Activated naive CD4-positive, alpha-beta T cell (primary cell): ENCODE measurements around the gene FAM124A.

Source experiments
- DNase-seq, 4 experiments: peaks; one replicate each; lab custom pipeline; 2025; lab: John Stamatoyannopoulos, UW

The FAM124A gene

GRCh38 chr13:51221108-51221507 is 1.1 kb upstream of the FAM124A start:
- no peak for DNase-seq

GRCh38 chr13:51221674-51222036 is 543 bp upstream of the FAM124A start:
- DNase-seq = no peak

GRCh38 chr13:51222686-51223559 is 725 bp downstream of the FAM124A start:
- no peak for DNase-seq

- DNase-seq = no peak
Observed at GRCh38 chr13:51223560-51224270, 1.5 kb downstream of the FAM124A start.

GRCh38 chr13:51225029-51225428 is 2.8 kb downstream of the FAM124A start:
- no peak for DNase-seq

GRCh38 chr13:51227404-51227803 is 5.2 kb downstream of the FAM124A start:
- DNase-seq = no peak

GRCh38 chr13:51229101-51229719 is 7.0 kb downstream of the FAM124A start:
- DNase-seq = no peak

GRCh38 chr13:51229731-51230130 is 7.5 kb downstream of the FAM124A start:
- DNase-seq = no peak

GRCh38 chr13:51230477-51231105 is 8.4 kb downstream of the FAM124A start:
- no peak for DNase-seq

- no peak for DNase-seq
Observed at GRCh38 chr13:51231456-51231855, 9.3 kb downstream of the FAM124A start.

GRCh38 chr13:51232328-51232727 is 10.1 kb downstream of the FAM124A start:
- DNase-seq = no peak

GRCh38 chr13:51233117-51233826 is 11.1 kb downstream of the FAM124A start:
- no peak for DNase-seq

GRCh38 chr13:51234676-51235075 is 12.5 kb downstream of the FAM124A start:
- DNase-seq = no peak

- DNase-seq = no peak
Observed at GRCh38 chr13:51235186-51235585, 13.0 kb downstream of the FAM124A start.

GRCh38 chr13:51235756-51236490 is 13.7 kb downstream of the FAM124A start:
- no peak for DNase-seq

- no peak for DNase-seq
Observed at GRCh38 chr13:51236491-51236792, 14.2 kb downstream of the FAM124A start.

GRCh38 chr13:51237386-51237785 is 15.2 kb downstream of the FAM124A start:
- DNase-seq = no peak

GRCh38 chr13:51237887-51238286 is 15.7 kb downstream of the FAM124A start:
- no peak for DNase-seq

GRCh38 chr13:51240178-51240577 is 18.0 kb downstream of the FAM124A start:
- DNase-seq = no peak

- DNase-seq = no peak
Observed at GRCh38 chr13:51240958-51241357, 18.8 kb downstream of the FAM124A start.

GRCh38 chr13:51241720-51242119 is 19.5 kb downstream of the FAM124A start:
- DNase-seq = no peak
